Prostate gland (tissue), 2 donors: ENCODE measurements around the gene CUL1.

Experiments used
- POLR2A ChIP-seq: fragments of 450-650 bp; IDR thresholded peaks from one replicate; pipeline ENCODE4 v1.6.1; 2016; ENCODE audit warnings: antibody characterized with exemption, mild to moderate bottlenecking
- TF ChIP-seq, protein P1 (sequence below), 4 experiments: fragments of 200-600 bp in 2 of 4; fragments of 450-650 bp in 2 of 4; sonication (generic) in 2 of 4; IDR thresholded peaks; 1 replicate in 3 of 4; 2 replicates in 1 of 4; pipeline ENCODE4 v1.5.1; 2016 to 2019; ENCODE audit warnings: antibody characterized with exemption in 4 of 4, mild to moderate bottlenecking in 2 of 4, moderate library complexity in 2 of 4

- TF ChIP-seq, protein P1, sequence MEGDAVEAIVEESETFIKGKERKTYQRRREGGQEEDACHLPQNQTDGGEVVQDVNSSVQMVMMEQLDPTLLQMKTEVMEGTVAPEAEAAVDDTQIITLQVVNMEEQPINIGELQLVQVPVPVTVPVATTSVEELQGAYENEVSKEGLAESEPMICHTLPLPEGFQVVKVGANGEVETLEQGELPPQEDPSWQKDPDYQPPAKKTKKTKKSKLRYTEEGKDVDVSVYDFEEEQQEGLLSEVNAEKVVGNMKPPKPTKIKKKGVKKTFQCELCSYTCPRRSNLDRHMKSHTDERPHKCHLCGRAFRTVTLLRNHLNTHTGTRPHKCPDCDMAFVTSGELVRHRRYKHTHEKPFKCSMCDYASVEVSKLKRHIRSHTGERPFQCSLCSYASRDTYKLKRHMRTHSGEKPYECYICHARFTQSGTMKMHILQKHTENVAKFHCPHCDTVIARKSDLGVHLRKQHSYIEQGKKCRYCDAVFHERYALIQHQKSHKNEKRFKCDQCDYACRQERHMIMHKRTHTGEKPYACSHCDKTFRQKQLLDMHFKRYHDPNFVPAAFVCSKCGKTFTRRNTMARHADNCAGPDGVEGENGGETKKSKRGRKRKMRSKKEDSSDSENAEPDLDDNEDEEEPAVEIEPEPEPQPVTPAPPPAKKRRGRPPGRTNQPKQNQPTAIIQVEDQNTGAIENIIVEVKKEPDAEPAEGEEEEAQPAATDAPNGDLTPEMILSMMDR (IDR thresholded peaks at IDR 0.05): no peak
- TF ChIP-seq POLR2A: no peak
These were observed 15.8 kb downstream of the CUL1 start for GRCh38 chr7:148714498-148714897.
